ENCODE data around the gene DMBX1.

DNA sequence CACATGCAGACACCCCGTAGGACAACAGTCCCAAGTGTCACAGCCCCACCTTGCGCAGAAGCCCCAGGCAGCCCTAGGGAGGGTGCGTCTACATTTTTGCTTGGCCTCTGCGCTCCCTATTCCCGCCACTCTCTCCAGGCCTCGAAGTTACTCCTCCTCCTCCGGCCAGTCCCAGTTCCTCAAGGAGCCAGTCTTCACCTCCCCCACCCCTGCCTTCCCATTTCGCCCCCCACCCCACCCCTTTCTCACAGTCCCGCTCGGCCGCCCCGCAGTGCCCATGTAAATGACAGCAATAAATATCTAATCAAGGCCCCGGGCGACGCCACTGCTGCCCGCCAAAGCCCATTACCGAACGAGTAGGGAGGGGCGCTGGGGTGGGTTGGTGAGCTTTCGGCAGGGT, 3.2 kb downstream of the DMBX1 start:
- TF ChIP-seq CTCF (IDR thresholded peaks at IDR 0.05; ENCODE audit: poor library complexity, severe bottlenecking) = no peak
- TF ChIP-seq TAF1 (IDR thresholded peaks at IDR 0.05; ENCODE audit: low read depth) = no peak

Measured in neural cell (in vitro differentiated cells).